HG03354 (cell line): Measurements from ENCODE around the gene TPRX1.
A peak's percentile ranks its signal among the peaks of the same experiment; 100 is the strongest.
"Not testable (repeated sequence)": the region's sequence is repeated elsewhere in the genome, so short reads cannot be mapped to it uniquely, and the experiment has no call there.

Experiments used
- ATAC-seq: cut with Tn5 transposase; IDR thresholded peaks from one replicate; pipeline ENCODE4 v1.9.1; 2021; ENCODE audit warnings: mild to moderate bottlenecking; ENCODE audit not compliant: unreplicated experiment, poor library complexity, severe bottlenecking

The TPRX1 gene

GRCh38 chr19:47803671-47804070, 680 bp downstream of the TPRX1 start:
- ATAC-seq = not testable (repeated sequence)

- not testable (repeated sequence) for ATAC-seq
Measured at GRCh38 chr19:47803148-47803547, 1.2 kb downstream of the TPRX1 start.

GRCh38 chr19:47802521-47803043, 1.8 kb downstream of the TPRX1 start:
- ATAC-seq = no peak

- no peak for ATAC-seq
Measured at GRCh38 chr19:47801270-47801669, 3.1 kb downstream of the TPRX1 start.

- no peak for ATAC-seq
Measured at GRCh38 chr19:47798904-47799266, 5.5 kb downstream of the TPRX1 start.

- no peak for ATAC-seq
Measured at GRCh38 chr19:47797996-47798903, 6.1 kb downstream of the TPRX1 start.

GRCh38 chr19:47796785-47797184, 7.6 kb downstream of the TPRX1 start:
- ATAC-seq = no peak

- no peak for ATAC-seq
Measured at GRCh38 chr19:47794526-47794925, 9.8 kb downstream of the TPRX1 start.

GRCh38 chr19:47792616-47793015, 11.7 kb downstream of the TPRX1 start:
- ATAC-seq = no peak

- ATAC-seq = no peak
Measured at GRCh38 chr19:47790398-47790814, 13.9 kb downstream of the TPRX1 start.

GRCh38 chr19:47789811-47790210, 14.5 kb downstream of the TPRX1 start:
- not testable (repeated sequence) for ATAC-seq

GRCh38 chr19:47787307-47787706, 17.0 kb downstream of the TPRX1 start:
- ATAC-seq = not testable (repeated sequence)

GRCh38 chr19:47786566-47786965, 17.8 kb downstream of the TPRX1 start:
- no peak for ATAC-seq

GRCh38 chr19:47781590-47782262, 22.6 kb downstream of the TPRX1 start:
- no peak for ATAC-seq

- ATAC-seq = no peak
Measured at GRCh38 chr19:47780215-47780551, 24.2 kb downstream of the TPRX1 start.

GRCh38 chr19:47779524-47780214, 24.7 kb downstream of the TPRX1 start:
- ATAC-seq = no peak

GRCh38 chr19:47778954-47779351, 25.4 kb downstream of the TPRX1 start:
- peak; percentile 9 for ATAC-seq

GRCh38 chr19:47778049-47778953, 26.1 kb downstream of the TPRX1 start, which contains the start of gene SELENOW:
Gene SELENOW (plus strand): TSS chr19:47778703. CDS start chr19:47778786, 83 bp downstream.
- ATAC-seq = peak; percentile 84
